ENCODE results near the gene EPGN.

Gene EPGN

GRCh38 chr4:74318276-74318675 is 10.0 kb downstream of the EPGN start:
- no peak overlapping the region for H3K4me3 ChIP-seq (ENCODE audit: low read depth, low read length)
- DNase-seq (ENCODE audit: low read depth, low spot score), result no peak
- TF ChIP-seq CTCF (IDR thresholded peaks at IDR 0.05; ENCODE audit: insufficient read depth, low read length, missing control alignments), result no peak
- ChIA-PET CTCF (interaction anchor here (0.6 to 11.3 kb wide), 12 partner anchors 9 to 354 kb away, joined by 3 to 404 read pairs (median 4); partner anchors contain the start of gene EPGN), POLR2A (interaction anchor here (0.6 kb wide), 1 partner anchor 305 kb away, joined by 3 read pairs; no protein-coding TSS in a partner anchor)

GRCh38 chr4:74319470-74319869 is 11.2 kb downstream of the EPGN start:
- TF ChIP-seq CTCF (IDR thresholded peaks at IDR 0.05; ENCODE audit: insufficient read depth, low read length, missing control alignments), result no peak
- H3K4me3 ChIP-seq (ENCODE audit: low read depth, low read length), result no peak overlapping the region
- POLR2A ChIA-PET, result no interaction called here
- DNase-seq (ENCODE audit: low read depth, low spot score), result no peak
- CTCF ChIA-PET, result interaction anchor here (0.7 to 11.3 kb wide), 25 partner anchors 9 to 555 kb away, joined by 3 to 404 read pairs (median 5); no protein-coding TSS in a partner anchor

GRCh38 chr4:74320559-74321118 is 12.4 kb downstream of the EPGN start:
- POLR2A ChIA-PET, result no interaction called here
- peak; percentile 19 for TF ChIP-seq CTCF (IDR thresholded peaks at IDR 0.05; ENCODE audit: insufficient read depth, low read length, missing control alignments)
- DNase-seq (ENCODE audit: low read depth, low spot score), result no peak
- CTCF ChIA-PET, result interaction anchor here (0.7 to 11.3 kb wide), 39 partner anchors 8 to 1001 kb away, joined by 3 to 404 read pairs (median 5); partner anchors contain the start of gene EPGN
- H3K4me3 ChIP-seq (ENCODE audit: low read depth, low read length), result no peak overlapping the region; the same call in 1 of the 2 replicates

GRCh38 chr4:74322301-74322700 is 14.0 kb downstream of the EPGN start:
- CTCF ChIA-PET, result interaction anchor here (1.3 to 11.3 kb wide), 6 partner anchors 28 to 350 kb away, joined by 4 to 404 read pairs (median 12); no protein-coding TSS in a partner anchor
- no peak for TF ChIP-seq CTCF (IDR thresholded peaks at IDR 0.05; ENCODE audit: insufficient read depth, low read length, missing control alignments)
- POLR2A ChIA-PET, result no interaction called here
- H3K4me3 ChIP-seq (ENCODE audit: low read depth, low read length), result no peak overlapping the region
- no peak for DNase-seq (ENCODE audit: low read depth, low spot score)

- DNase-seq (ENCODE audit: low read depth, low spot score), result no peak
- ChIA-PET POLR2A (no interaction called here), CTCF (interaction anchor here (1.4 to 11.3 kb wide), 3 partner anchors 10 to 349 kb away, joined by 5 to 404 read pairs (median 11); no protein-coding TSS in a partner anchor)
- no peak overlapping the region for H3K4me3 ChIP-seq (ENCODE audit: low read depth, low read length)
- no peak for TF ChIP-seq CTCF (IDR thresholded peaks at IDR 0.05; ENCODE audit: insufficient read depth, low read length, missing control alignments)
Measured at GRCh38 chr4:74323663-74324062, 15.4 kb downstream of the EPGN start.

- H3K4me3 ChIP-seq (ENCODE audit: low read depth, low read length), result no peak overlapping the region
- ChIA-PET POLR2A (no interaction called here), CTCF (interaction anchor here (1.1 to 11.3 kb wide), 4 partner anchors 9 to 348 kb away, joined by 3 to 404 read pairs (median 8); no protein-coding TSS in a partner anchor)
- no peak for DNase-seq (ENCODE audit: low read depth, low spot score)
- no peak for TF ChIP-seq CTCF (IDR thresholded peaks at IDR 0.05; ENCODE audit: insufficient read depth, low read length, missing control alignments)
Measured at GRCh38 chr4:74324262-74324661, 16.0 kb downstream of the EPGN start.
